ENCODE data around the gene PSAP. TPM values are rescaled to one million over a fixed set of nuclear protein-coding genes. Genes with fewer than 3 reads are reported as not detected.

PSAP gene
- total and polyA plus RNA-seq, 7 experiments from 2014 or later, result 153 to 1,163 (median 281) TPM

GRCh38 chr10:71864911-71865361 lies 13.9 kb upstream of the PSAP start:
- H3K27me3 ChIP-seq (ENCODE audit: control insufficient read depth in 2 of 2, insufficient read depth in 2 of 2, low read length in 2 of 2), result no peaks in the 10 kb centered on the region
- Mint-ChIP-seq H3K9me3 (peaks cover 0 to 3% (median 0%) of the 10 kb centered on the region in 11 donors), H3K4me3 (no peak overlapping the region), H3K4me1 (peaks cover 0 to 6% (median 0%) of the 10 kb centered on the region in 7 donors), H3K27me3 (no peaks in the 10 kb centered on the region), H3K36me3 (no peaks in the 10 kb centered on the region), H3K27ac (peak overlapping the region in 1 of 9 donors; percentile 25)
- DNase-seq, result no peak
- ChIA-PET POLR2A (interaction anchor here (0.6 kb wide), 1 partner anchor 15 kb away, joined by 3 read pairs; no protein-coding TSS in a partner anchor), CTCF (interaction anchor here (0.6 to 0.7 kb wide), 2 partner anchors 63 to 255 kb away, joined by 3 to 4 read pairs; no protein-coding TSS in a partner anchor)
- H3K27ac ChIP-seq (ENCODE audit: low read depth, low read length), result no peak overlapping the region
- no peaks in the 10 kb centered on the region for H3K36me3 ChIP-seq (ENCODE audit: control insufficient read depth in 2 of 3, insufficient read depth in 3 of 3, low read length in 3 of 3)
- no peak overlapping the region for H3K4me3 ChIP-seq (ENCODE audit: low read length)
- no peaks in the 10 kb centered on the region for H3K9me3 ChIP-seq (ENCODE audit: control insufficient read depth in 2 of 3, low read length in 3 of 3)
- no peaks in the 10 kb centered on the region for H3K4me1 ChIP-seq (ENCODE audit: control insufficient read depth in 2 of 2, insufficient read depth in 2 of 2, low read length in 2 of 2)
- intact Hi-C loops (cut with micrococcal nuclease), result no loop called here
- ATAC-seq, result no peak

GRCh38 chr10:71863203-71863602 lies 12.2 kb upstream of the PSAP start:
- intact Hi-C loops (cut with micrococcal nuclease), result no loop called here
- no peaks in the 10 kb centered on the region for H3K36me3 ChIP-seq (ENCODE audit: control insufficient read depth in 2 of 3, insufficient read depth in 3 of 3, low read length in 3 of 3)
- Mint-ChIP-seq H3K9me3 (no peaks in the 10 kb centered on the region), H3K36me3 (no peaks in the 10 kb centered on the region), H3K27ac (no peak overlapping the region), H3K4me1 (peaks cover 0 to 5% (median 0%) of the 10 kb centered on the region in 7 donors), H3K4me3 (no peak overlapping the region), H3K27me3 (no peaks in the 10 kb centered on the region)
- no peaks in the 10 kb centered on the region for H3K4me1 ChIP-seq (ENCODE audit: control insufficient read depth in 2 of 2, insufficient read depth in 2 of 2, low read length in 2 of 2)
- H3K9me3 ChIP-seq (ENCODE audit: control insufficient read depth in 2 of 3, low read length in 3 of 3), result no peaks in the 10 kb centered on the region
- POLR2A ChIA-PET, result no interaction called here
- H3K4me3 ChIP-seq (ENCODE audit: low read length), result no peak overlapping the region
- DNase-seq (no peak), ATAC-seq (no peak)
- CTCF ChIA-PET, result no interaction called here
- H3K27me3 ChIP-seq (ENCODE audit: control insufficient read depth in 2 of 2, insufficient read depth in 2 of 2, low read length in 2 of 2), result no peaks in the 10 kb centered on the region
- H3K27ac ChIP-seq (ENCODE audit: low read depth, low read length), result no peak overlapping the region

GRCh38 chr10:71860243-71861029 lies 9.4 kb upstream of the PSAP start:
- peaks cover 0 to 8% (median 0%) of the 10 kb centered on the region in 7 donors for H3K4me1 Mint-ChIP-seq
- peak overlapping the region in 2 of 9 donors; percentile 51 to 52 for H3K27ac Mint-ChIP-seq
- H3K27me3 Mint-ChIP-seq, result no peaks in the 10 kb centered on the region
- CTCF ChIA-PET, result no interaction called here
- intact Hi-C loops (cut with micrococcal nuclease), result no loop called here
- no peaks in the 10 kb centered on the region for H3K36me3 Mint-ChIP-seq
- DNase-seq (peak in 1 of 9 donors; percentile 33), ATAC-seq (peak; percentile 88)
- no peaks in the 10 kb centered on the region for H3K36me3 ChIP-seq (ENCODE audit: control insufficient read depth in 2 of 3, insufficient read depth in 3 of 3, low read length in 3 of 3)
- no peaks in the 10 kb centered on the region for H3K27me3 ChIP-seq (ENCODE audit: control insufficient read depth in 2 of 2, insufficient read depth in 2 of 2, low read length in 2 of 2)
- H3K9me3 Mint-ChIP-seq, result no peaks in the 10 kb centered on the region
- POLR2A ChIA-PET, result interaction anchor here (1.2 kb wide), 1 partner anchor 9 kb away, joined by 4 read pairs; the partner anchor contains the start of gene PSAP
- H3K4me3 Mint-ChIP-seq, result no peak overlapping the region
- H3K4me3 ChIP-seq (ENCODE audit: low read length), result no peak overlapping the region
- no peaks in the 10 kb centered on the region for H3K9me3 ChIP-seq (ENCODE audit: control insufficient read depth in 2 of 3, low read length in 3 of 3)
- no peaks in the 10 kb centered on the region for H3K4me1 ChIP-seq (ENCODE audit: control insufficient read depth in 2 of 2, insufficient read depth in 2 of 2, low read length in 2 of 2)
- H3K27ac ChIP-seq (ENCODE audit: low read depth, low read length), result peak overlapping the region; percentile 7

- Histone ChIP-seq H3K4me3 (ENCODE audit: low read length) (no peak overlapping the region), H3K27ac (ENCODE audit: low read depth, low read length) (no peak overlapping the region), H3K27me3 (ENCODE audit: control insufficient read depth in 2 of 2, insufficient read depth in 2 of 2, low read length in 2 of 2) (no peaks in the 10 kb centered on the region), H3K36me3 (ENCODE audit: control insufficient read depth in 2 of 3, insufficient read depth in 3 of 3, low read length in 3 of 3) (no peaks in the 10 kb centered on the region), H3K9me3 (ENCODE audit: control insufficient read depth in 2 of 3, low read length in 3 of 3) (no peaks in the 10 kb centered on the region), H3K4me1 (ENCODE audit: control insufficient read depth in 2 of 2, insufficient read depth in 2 of 2, low read length in 2 of 2) (no peaks in the 10 kb centered on the region)
- peaks cover 0 to 8% (median 0%) of the 10 kb centered on the region in 7 donors for H3K4me1 Mint-ChIP-seq
- ChIA-PET CTCF (interaction anchor here (1.4 kb wide), 1 partner anchor 38 kb away, joined by 3 read pairs; no protein-coding TSS in a partner anchor), POLR2A (no interaction called here)
- no peak for ATAC-seq
- no peak overlapping the region for H3K4me3 Mint-ChIP-seq
- no peaks in the 10 kb centered on the region for H3K27me3 Mint-ChIP-seq
- intact Hi-C loops (cut with micrococcal nuclease), result no loop called here
- H3K9me3 Mint-ChIP-seq, result no peaks in the 10 kb centered on the region
- H3K27ac Mint-ChIP-seq, result no peak overlapping the region
- no peak for DNase-seq
- H3K36me3 Mint-ChIP-seq, result no peaks in the 10 kb centered on the region
These were observed 7.2 kb upstream of the PSAP start for GRCh38 chr10:71857934-71858890.

GRCh38 chr10:71856619-71857018 lies 5.6 kb upstream of the PSAP start:
- Histone ChIP-seq H3K4me3 (ENCODE audit: low read length) (no peak overlapping the region), H3K27me3 (ENCODE audit: control insufficient read depth in 2 of 2, insufficient read depth in 2 of 2, low read length in 2 of 2) (no peaks in the 10 kb centered on the region), H3K27ac (ENCODE audit: low read depth, low read length) (no peak overlapping the region), H3K9me3 (ENCODE audit: control insufficient read depth in 2 of 3, low read length in 3 of 3) (no peaks in the 10 kb centered on the region), H3K4me1 (ENCODE audit: control insufficient read depth in 2 of 2, insufficient read depth in 2 of 2, low read length in 2 of 2) (no peaks in the 10 kb centered on the region), H3K36me3 (ENCODE audit: control insufficient read depth in 2 of 3, insufficient read depth in 3 of 3, low read length in 3 of 3) (no peaks in the 10 kb centered on the region)
- ChIA-PET CTCF (no interaction called here), POLR2A (no interaction called here)
- H3K27me3 Mint-ChIP-seq, result no peaks in the 10 kb centered on the region
- no peak for DNase-seq
- no peak overlapping the region for H3K4me3 Mint-ChIP-seq
- H3K9me3 Mint-ChIP-seq, result no peaks in the 10 kb centered on the region
- ATAC-seq, result no peak
- intact Hi-C loops (cut with micrococcal nuclease), result no loop called here
- peak overlapping the region in 2 of 9 donors; percentile 13 to 82 for H3K27ac Mint-ChIP-seq
- peaks cover 0 to 10% (median under 1%) of the 10 kb centered on the region in 7 donors for H3K4me1 Mint-ChIP-seq
- H3K36me3 Mint-ChIP-seq, result no peaks in the 10 kb centered on the region

- no peak overlapping the region for H3K4me3 Mint-ChIP-seq
- no peaks in the 10 kb centered on the region for H3K27me3 ChIP-seq (ENCODE audit: control insufficient read depth in 2 of 2, insufficient read depth in 2 of 2, low read length in 2 of 2)
- ChIA-PET CTCF (interaction anchor here (0.8 kb wide), 1 partner anchor 32 kb away, joined by 3 read pairs; no protein-coding TSS in a partner anchor), POLR2A (interaction anchor here (1.0 kb wide), 1 partner anchor 8 kb away, joined by 3 read pairs; no protein-coding TSS in a partner anchor)
- ATAC-seq (no peak), DNase-seq (no peak)
- H3K4me3 ChIP-seq (ENCODE audit: low read length), result no peak overlapping the region
- no peak overlapping the region for H3K27ac ChIP-seq (ENCODE audit: low read depth, low read length)
- H3K4me1 ChIP-seq (ENCODE audit: control insufficient read depth in 2 of 2, insufficient read depth in 2 of 2, low read length in 2 of 2), result peaks cover under 1 to 11% of the 10 kb centered on the region in 2 donors
- H3K9me3 Mint-ChIP-seq, result peaks cover 0 to 2% (median 0%) of the 10 kb centered on the region in 11 donors
- H3K9me3 ChIP-seq (ENCODE audit: control insufficient read depth in 2 of 3, low read length in 3 of 3), result no peaks in the 10 kb centered on the region
- no peaks in the 10 kb centered on the region for H3K27me3 Mint-ChIP-seq
- H3K36me3 Mint-ChIP-seq, result peaks cover 0 to 3% (median 0%) of the 10 kb centered on the region in 5 donors
- H3K27ac Mint-ChIP-seq, result no peak overlapping the region
- H3K36me3 ChIP-seq (ENCODE audit: control insufficient read depth in 2 of 3, insufficient read depth in 3 of 3, low read length in 3 of 3), result peaks cover 0 to 6% (median 0%) of the 10 kb centered on the region in 3 experiments
- intact Hi-C loops (cut with micrococcal nuclease), result loop anchor here (5.0 kb wide), 4 partner anchors 43 to 1452 kb away; partner anchors contain the start of genes DNAJB12 (in 1 of the 2) and EIF4EBP2 (in 1 of the 2)
- peaks cover 16 to 26% (median 22%) of the 10 kb centered on the region in 7 donors for H3K4me1 Mint-ChIP-seq
These were observed 3.0 kb upstream of the PSAP start for GRCh38 chr10:71854031-71854430.

All from naive thymus-derived CD4-positive, alpha-beta T cell (primary cell).